CD4-positive, alpha-beta T cell (primary cell): ENCODE data around the gene SGCB. TPM values are rescaled to one million over a fixed set of nuclear protein-coding genes. Genes with fewer than 3 reads are reported as not detected.
"Not testable (repeated sequence)": the region's sequence is repeated elsewhere in the genome, so short reads cannot be mapped to it uniquely, and the experiment has no call there.

ENCODE experiments used
- ATAC-seq: fragments of 200-7000 bp; cut with Tn5 transposase; one replicate; pipeline ENCODE4 v1.10.0; 2022; ENCODE audit warnings: mild to moderate bottlenecking; ENCODE audit not compliant: poor library complexity
- CTCF ChIA-PET: fragments of 350-600 bp; sonication (Branson Sonifier 250); formaldehyde crosslinking; loops from one replicate; lab custom pipeline; 2021; ENCODE audit warnings: antibody characterized with exemption, inconsistent platforms; lab: Charles Lee
- POLR2A ChIA-PET: fragments of 350-600 bp; sonication (Branson Sonifier 250); formaldehyde crosslinking; loops from one replicate; lab custom pipeline; 2021; ENCODE audit warnings: antibody characterized with exemption, inconsistent platforms; lab: Charles Lee
- DNase-seq, 14 experiments: peaks; one replicate each; pipeline ENCODE4 v3.0.0-alpha.2; 2013 to 2020; ENCODE audit warnings: mixed read lengths in 2 of 14
- H3K27ac ChIP-seq, 2 donors: one replicate each; pipeline versions ENCODE4 v1.5.1 to v1.7.0; 2013; ENCODE audit warnings: low read length in 2 of 2, low read depth in 1 of 2, mild to moderate bottlenecking in 1 of 2
- H3K27me3 ChIP-seq, 2 experiments: 1 replicate in 1 of 2; 2 replicates in 1 of 2; pipeline versions ENCODE4 v1.6.1 to v1.7.0; 2013; ENCODE audit warnings: low read length in 2 of 2, control low read depth in 1 of 2, mild to moderate bottlenecking in 1 of 2, moderate library complexity in 1 of 2; ENCODE audit not compliant: insufficient read depth in 2 of 2, control insufficient read depth in 1 of 2
- H3K36me3 ChIP-seq: one replicate; pipeline ENCODE4 v1.6.1; 2013; ENCODE audit warnings: low read length, control low read depth; ENCODE audit not compliant: insufficient read depth
- H3K4me1 ChIP-seq: one replicate; pipeline ENCODE4 v1.6.1; 2013; ENCODE audit warnings: low read length, control low read depth; ENCODE audit not compliant: insufficient read depth
- H3K4me3 ChIP-seq: one replicate; pipeline ENCODE4 v1.5.1; 2013; ENCODE audit warnings: mild to moderate bottlenecking, low read length, moderate library complexity
- H3K9me3 ChIP-seq, 2 experiments: 1 replicate in 1 of 2; 2 replicates in 1 of 2; pipeline versions ENCODE4 v1.6.1 to v1.7.0; 2013; ENCODE audit warnings: low read length in 2 of 2, mild to moderate bottlenecking in 2 of 2, control low read depth in 1 of 2, moderate library complexity in 1 of 2; ENCODE audit not compliant: control insufficient read depth in 1 of 2, insufficient read depth in 1 of 2
- H3K27ac Mint-ChIP-seq: one replicate; pipeline ENCODE4 v1.8.0; 2020; ENCODE audit warnings: mixed read lengths
- H3K27me3 Mint-ChIP-seq: one replicate; pipeline ENCODE4 v1.8.0; 2021; ENCODE audit warnings: mixed read lengths
- H3K36me3 Mint-ChIP-seq: one replicate; pipeline ENCODE4 v1.8.0; 2021; ENCODE audit warnings: low read depth, mixed read lengths
- H3K4me1 Mint-ChIP-seq: one replicate; pipeline ENCODE4 v1.8.0; 2021; ENCODE audit warnings: low read depth, mixed read lengths
- H3K4me3 Mint-ChIP-seq: one replicate; pipeline ENCODE4 v1.8.0; 2020; ENCODE audit warnings: mild to moderate bottlenecking, mixed read lengths
- H3K9me3 Mint-ChIP-seq: one replicate; pipeline ENCODE4 v1.8.0; 2020; ENCODE audit warnings: mixed read lengths
- CTCF ChIP-seq: fragments of 200-600 bp; IDR thresholded peaks from one replicate; pipeline ENCODE4 v1.8.0; 2022; ENCODE audit warnings: antibody characterized with exemption, mild to moderate bottlenecking
- intact Hi-C, 2 experiments: fragments of 100-400 bp; cut with DNase I in 1 of 2; cut with micrococcal nuclease in 1 of 2; formaldehyde crosslinking; loops; one replicate each; pipeline versions ENCODE4 v1.15.1 to v1.9.0; 2023 to 2025; cut with DNase I, micrococcal nuclease
- polyA plus RNA-seq, 2 donors: library from polyadenylated mRNA; unstranded; fragments of 120-200 nt; gene quantifications; one replicate each; pipeline ENCODE4 v1.2.1, GENCODE V29; 2013
- total RNA-seq, 174 experiments: library from RNA in 2 of 174; stranded (reverse) in 2 of 174; gene quantifications; one replicate each; pipeline ENCODE4 v1.2.3 and lab custom pipeline; 2021 to 2026

Gene SGCB
- total RNA-seq (1 to 10 TPM; 3.8 to 4.1 TPM), total RNA-seq (lab: John Stamatoyannopoulos, UW) (2.7 to 21.2 (median 8.6) reads per million in 172 experiments)
- polyA plus RNA-seq (2013, experiment 1 of 2), result 5.2 TPM
- 8.6 TPM for polyA plus RNA-seq (2013, experiment 2 of 2)

GRCh38 chr4:52038103-52038912 is at the start of gene SGCB:
Gene SGCB, minus strand, starts transcription at chr4:52038299. Its CDS starts 40 bp downstream, at chr4:52038259.
- peak within 1 kb of the TSS; percentile 69 for H3K4me3 ChIP-seq
- H3K27ac Mint-ChIP-seq, result peak within 1 kb of the TSS; percentile 60
- CTCF ChIA-PET, result no interaction called here
- no peaks in the 10 kb centered on the region for H3K9me3 Mint-ChIP-seq
- POLR2A ChIA-PET, result interaction anchor here (1.0 to 2.3 kb wide), 3 partner anchors 11 to 195 kb away, joined by 4 to 20 read pairs (median 8); partner anchors contain the start of gene DCUN1D4
- H3K4me1 Mint-ChIP-seq, result peaks cover 39% of the 10 kb centered on the region
- peak; percentile 93 for ATAC-seq
- peaks cover 10% of the 10 kb centered on the region for H3K4me1 ChIP-seq
- TF ChIP-seq CTCF, result no peak
- no peaks in the 10 kb centered on the region for H3K36me3 Mint-ChIP-seq
- no peak within 1 kb of the TSS for H3K27ac ChIP-seq
- H3K9me3 ChIP-seq, result no peaks in the 10 kb centered on the region
- peaks cover 20% of the 10 kb centered on the region for H3K27me3 Mint-ChIP-seq
- H3K27me3 ChIP-seq, result peaks cover 0 to 4% of the 10 kb centered on the region in 2 experiments
- peak; percentile 48 to 83 (median 69) for DNase-seq
- intact Hi-C loops, result loop anchor here in 1 of 2 experiments (5.0 kb wide), 1 partner anchor 196 kb away; the partner anchor contains the start of gene DCUN1D4
- peak within 1 kb of the TSS; percentile 84 for H3K4me3 Mint-ChIP-seq
- H3K36me3 ChIP-seq, result no peaks in the 10 kb centered on the region

GRCh38 chr4:52086425-52086824 is 48.3 kb upstream of the SGCB start:
- POLR2A ChIA-PET, DNase-seq, H3K27ac ChIP-seq, H3K36me3 ChIP-seq, H3K36me3 Mint-ChIP-seq, CTCF ChIA-PET, ATAC-seq, H3K27ac Mint-ChIP-seq, intact Hi-C loops, H3K27me3 ChIP-seq, H3K4me1 Mint-ChIP-seq, H3K4me3 ChIP-seq, H3K4me1 ChIP-seq, H3K9me3 ChIP-seq, H3K9me3 Mint-ChIP-seq, H3K4me3 Mint-ChIP-seq: not testable (repeated sequence)
- H3K27me3 Mint-ChIP-seq, result peaks cover 14% of the 10 kb centered on the region

GRCh38 chr4:52081216-52081615 is 43.1 kb upstream of the SGCB start:
- intact Hi-C loops, result no loop called here
- DNase-seq, result no peak

More at GRCh38 chr4:52081216-52081615, 43.1 kb upstream of the SGCB start:
- H3K36me3 ChIP-seq, result no peaks in the 10 kb centered on the region
- no peak overlapping the region for H3K27ac ChIP-seq
- Mint-ChIP-seq H3K9me3 (peaks cover 1% of the 10 kb centered on the region), H3K27me3 (peaks cover 43% of the 10 kb centered on the region), H3K36me3 (no peaks in the 10 kb centered on the region), H3K27ac (no peak overlapping the region), H3K4me3 (no peak overlapping the region), H3K4me1 (no peaks in the 10 kb centered on the region)
- H3K4me3 ChIP-seq, result no peak overlapping the region
- no peak for ATAC-seq
- H3K9me3 ChIP-seq, result peaks cover 0 to 5% of the 10 kb centered on the region in 2 experiments
- ChIA-PET POLR2A (no interaction called here), CTCF (no interaction called here)
- TF ChIP-seq CTCF, result no peak
- peaks cover 8 to 10% of the 10 kb centered on the region in 2 experiments for H3K27me3 ChIP-seq
- no peaks in the 10 kb centered on the region for H3K4me1 ChIP-seq
